K562 (cell line): ENCODE data around the gene C1orf105. TPM values are rescaled to one million over a fixed set of nuclear protein-coding genes. Genes with fewer than 3 reads are reported as not detected.
A peak's percentile ranks its signal among the peaks of the same experiment; 100 is the strongest.

Experiments used
- ATAC-seq: fragments of 200-7000 bp; cut with Tn5 transposase; 3 replicates; pipeline ENCODE4 v1.9.1; 2020; ENCODE audit warnings: moderate library complexity
- BruUV-seq: library from RNA; stranded (reverse); fragments of 400-500 nt; replicated peaks from 2 replicates; lab custom pipeline; 2021; lab: Mats Ljungman, UMichigan
- CTCF ChIA-PET: fragments of 300-600 bp; formaldehyde crosslinking; extraction: SDS; loops from one replicate; lab custom pipeline; 2021; ENCODE audit warnings: low intra/inter-chr PET ratio; lab: Yijun Ruan, JAX
- POLR2A ChIA-PET: fragments of 300-600, 350-650 bp; sonication (Branson Sonifier 250); formaldehyde crosslinking; extraction: SDS; loops from one replicate; lab custom pipeline; 2021; ENCODE audit warnings: antibody characterized with exemption, inconsistent platforms; lab: Yijun Ruan, JAX
- DNase-seq, 4 experiments: peaks; one replicate each; pipeline versions ENCODE4 v3.0.0 to v3.0.0-alpha.2; 2011 to 2018; ENCODE audit warnings: low spot score in 3 of 4, mixed read lengths in 3 of 4; ENCODE audit errors: extremely low read depth in 1 of 4
- FAIRE-seq: peaks from 2 replicates; lab custom pipeline; 2011; peaks lifted over from hg19 to GRCh38; lab: Jason Lieb, UNC
- H2AFZ ChIP-seq: 2 replicates; pipeline ENCODE4 v1.6.0; 2011; ENCODE audit warnings: low read depth, low read length, control low read depth, inconsistent platforms
- H3K27ac ChIP-seq: fragments of 200-600 bp; 3 replicates; pipeline ENCODE4 v1.8.0; 2011; ENCODE audit warnings: low read depth, mild to moderate bottlenecking, control low read depth, inconsistent platforms, low read length, moderate library complexity, mixed read lengths; ENCODE audit errors: extremely low read depth
- H3K27me3 ChIP-seq, 2 experiments: fragments of 300-600 bp in 1 of 2; 2 replicates in 1 of 2; 3 replicates in 1 of 2; pipeline versions ENCODE4 v1.6.0 to v1.8.0; 2011; ENCODE audit warnings: inconsistent platforms in 2 of 2, low read length in 2 of 2, mild to moderate bottlenecking in 1 of 2, mixed read lengths in 1 of 2, moderate library complexity in 1 of 2; ENCODE audit not compliant: control insufficient read depth in 2 of 2, insufficient read depth in 2 of 2
- H3K36me3 ChIP-seq: fragments of 300-600 bp; 3 replicates; pipeline ENCODE4 v1.8.0; 2011; ENCODE audit warnings: mild to moderate bottlenecking, low read length, inconsistent platforms; ENCODE audit not compliant: control insufficient read depth, insufficient read depth
- H3K4me1 ChIP-seq, 2 experiments: fragments of 200-600 bp in 1 of 2; replicated peaks in 1 of 2; 2 replicates in 1 of 2; 3 replicates in 1 of 2; pipeline versions ENCODE4 v1.5.1 to v1.8.0; 2011; ENCODE audit warnings: inconsistent platforms in 2 of 2, low read length in 2 of 2, mild to moderate bottlenecking in 1 of 2, mixed read lengths in 1 of 2, moderate library complexity in 1 of 2; ENCODE audit not compliant: control insufficient read depth in 2 of 2, insufficient read depth in 2 of 2
- H3K4me2 ChIP-seq: 2 replicates; pipeline ENCODE4 v1.6.1; 2011; ENCODE audit warnings: low read length, control low read depth, inconsistent platforms, mixed read lengths; ENCODE audit not compliant: insufficient read depth
- H3K4me3 ChIP-seq: fragments of 200-600 bp; sonication (generic), shearing (Covaris generic); 2 replicates; pipeline ENCODE4 v1.5.1; 2016; ENCODE audit warnings: control low read depth, inconsistent platforms
- H3K79me2 ChIP-seq: fragments of 200-600 bp; 3 replicates; pipeline ENCODE4 v1.8.0; 2011; ENCODE audit warnings: low read length, inconsistent platforms; ENCODE audit not compliant: control insufficient read depth, insufficient read depth
- H3K9ac ChIP-seq, 2 experiments: 2 replicates each; pipeline versions ENCODE4 v1.6.0 to v1.6.1; 2011; ENCODE audit warnings: low read depth in 2 of 2, low read length in 2 of 2, control low read depth in 1 of 2, inconsistent platforms in 1 of 2, mild to moderate bottlenecking in 1 of 2, mixed read lengths in 1 of 2; ENCODE audit not compliant: insufficient read depth in 1 of 2
- H3K9me1 ChIP-seq: one replicate; pipeline ENCODE4 v1.6.0; 2011; ENCODE audit warnings: inconsistent platforms, mild to moderate bottlenecking, low read length, moderate library complexity; ENCODE audit not compliant: control insufficient read depth, insufficient read depth
- H3K9me3 ChIP-seq: replicated peaks from 2 replicates; pipeline ENCODE4 v1.5.1; 2011; ENCODE audit warnings: low read depth, low read length, inconsistent platforms; ENCODE audit not compliant: control insufficient read depth, insufficient read depth
- H4K20me1 ChIP-seq: replicated peaks from 2 replicates; pipeline ENCODE4 v1.6.1; 2011; ENCODE audit warnings: low read length, inconsistent platforms, mixed read lengths; ENCODE audit not compliant: control insufficient read depth, insufficient read depth
- BHLHE40 ChIP-seq: IDR thresholded peaks from 2 replicates; pipeline ENCODE4 v1.6.1; 2011; ENCODE audit warnings: low read length, improper control_type of control experiment
- DACH1 ChIP-seq: fragments of 450-650 bp; IDR thresholded peaks from 2 replicates; pipeline ENCODE4 v1.6.1; 2018; ENCODE audit not compliant: partially characterized antibody
- IFI16 ChIP-seq: fragments of 250-450 bp; sonication (Bioruptor Pico); IDR thresholded peaks from 2 replicates; pipeline ENCODE4 v2.1.2; 2022; ENCODE audit warnings: mild to moderate bottlenecking, inconsistent platforms
- JUND ChIP-seq, 2 experiments: IDR thresholded peaks; 2 replicates in 1 of 2; 3 replicates in 1 of 2; pipeline ENCODE4 v1.6.1; 2011; ENCODE audit warnings: borderline replicate concordance in 2 of 2, low read depth in 2 of 2, low read length in 2 of 2, improper control_type of control experiment in 1 of 2, missing biosample characterization in 1 of 2, missing genetic modification characterization in 1 of 2, missing genetic modification reagents in 1 of 2
- NUFIP1 ChIP-seq: fragments of 450-650 bp; IDR thresholded peaks from 2 replicates; pipeline ENCODE4 v1.6.1; 2018; ENCODE audit not compliant: partially characterized antibody
- PBX2 ChIP-seq, 2 experiments: IDR thresholded peaks in 1 of 2; conservative IDR thresholded peaks in 1 of 2; 2 replicates each; pipeline ENCODE4 v1.6.1; 2016; ENCODE audit warnings: low read depth in 2 of 2, mild to moderate bottlenecking in 1 of 2, missing compliant biosample characterization in 1 of 2, missing genetic modification characterization in 1 of 2, moderate library complexity in 1 of 2
- RERE ChIP-seq: sonication (generic); formaldehyde crosslinking; IDR thresholded peaks from 2 replicates; pipeline ENCODE4 v1.8.0; 2023; ENCODE audit warnings: missing genetic modification reagents, mild to moderate bottlenecking, borderline replicate concordance
- SMAD3 ChIP-seq: fragments of 450-650 bp; formaldehyde crosslinking; conservative IDR thresholded peaks from 2 replicates; pipeline ENCODE4 v1.4.0; 2020; ENCODE audit warnings: mild to moderate bottlenecking
- ZFX ChIP-seq: sonication (generic); formaldehyde crosslinking; IDR thresholded peaks from 2 replicates; pipeline ENCODE4 v1.8.0; 2022; ENCODE audit warnings: mild to moderate bottlenecking, missing genetic modification reagents, moderate library complexity
- ZKSCAN3 ChIP-seq: fragments of 250-450 bp; sonication (Bioruptor Pico); IDR thresholded peaks from 2 replicates; pipeline ENCODE4 v1.4.0; 2020
- ZNF133 ChIP-seq: fragments of 250-450 bp; sonication (Bioruptor Pico); IDR thresholded peaks from 2 replicates; pipeline ENCODE4 v1.4.0; 2020; ENCODE audit warnings: mild to moderate bottlenecking
- ZNF316 ChIP-seq: fragments of 450-650 bp; IDR thresholded peaks from 2 replicates; pipeline ENCODE4 v1.6.1; 2016
- ZNF778 ChIP-seq: fragments of 450-650 bp; formaldehyde crosslinking; IDR thresholded peaks from 2 replicates; pipeline ENCODE4 v1.4.0; 2020; ENCODE audit warnings: mild to moderate bottlenecking, moderate library complexity
- WGBS: fragments of 100-300 bp; shearing (Covaris generic); methylation state at CpG from one replicate; pipeline ENCODE4 v1.1.6; 2016; ENCODE audit warnings: low coverage, mixed read lengths; ENCODE audit not compliant: insufficient coverage; ENCODE audit errors: missing lambda C conversion rate; 5-methylcytosine and 5-hydroxymethylcytosine counted together
- in situ Hi-C: fragments of 300-500 bp; cut with MboI; formaldehyde crosslinking; loops from 4 replicates; pipeline ENCODE4 v1.15.0; 2018; ENCODE audit warnings: inconsistent platforms, mixed read lengths
- intact Hi-C: fragments of 100-400 bp; cut with micrococcal nuclease; formaldehyde crosslinking; loops from 2 replicates; pipeline ENCODE4 v1.14.2; 2022
- polyA plus RNA-seq, 8 experiments: library from polyadenylated mRNA; depleted of rRNA in 4 of 8; stranded (reverse) in 5 of 8; unstranded in 3 of 8; fragments of >200 nt; fragmentation: Nextera tagmentation in 2 of 8; fragmentation: Illumina TruSeq in 1 of 8; extraction: Ambion mirVana in 2 of 8; extraction: Trizol in 1 of 8; gene quantifications; 2 replicates each; pipeline versions ENCODE4 v1.2.1 to v1.2.3, GENCODE V29; 2011 to 2014; ENCODE audit warnings: inconsistent platforms in 1 of 8, missing spikeins in 1 of 8
- total RNA-seq, 7 experiments: library from RNA; depleted of rRNA in 6 of 7; stranded (reverse); fragments of >200 nt in 6 of 7; fragmentation: Illumina TruSeq in 2 of 7; extraction: Trizol in 2 of 7; gene quantifications; 2 replicates each; pipeline versions ENCODE4 v1.2.1 to v1.2.3, GENCODE V29; 2011 to 2021; ENCODE audit warnings: low replicate concordance in 1 of 7

The C1orf105 gene
- total and polyA plus RNA-seq, 9 of the 15 experiments (the other 6 are each of a cell fraction or from before 2014, with no cell fraction given): 0.08 TPM; not detected in 8

GRCh38 chr1:172499636-172500141, 79.2 kb downstream of the C1orf105 start:
- H3K27me3 ChIP-seq: no peaks in the 10 kb centered on the region; a peak in 1 of 5 replicates
- no peak overlapping the region; the same call in 1 of the 2 replicates for H3K4me2 ChIP-seq
- intact Hi-C loops (loop anchor here (5.0 kb wide), 1 partner anchor 47 kb away; no protein-coding TSS in a partner anchor), in situ Hi-C loops (no loop called here)
- no peaks in the 10 kb centered on the region for H4K20me1 ChIP-seq
- WGBS: 14% methylated on average over 3 of the region's 3 CpGs
- no TSS peak for BruUV-seq
- no peak overlapping the region; a peak in 1 of 4 replicates for H3K9ac ChIP-seq
- peak overlapping the region; percentile 30; the same call in 1 of the 2 replicates for H2AFZ ChIP-seq
- H3K79me2 ChIP-seq: no peaks in the 10 kb centered on the region
- FAIRE-seq (no peak), ATAC-seq (peak; percentile 65), DNase-seq (peak in 2 of 4 experiments; percentile 30 to 51)
- H3K4me3 ChIP-seq: no peak overlapping the region
- no peaks in the 10 kb centered on the region for H3K9me3 ChIP-seq
- no peaks in the 10 kb centered on the region for H3K36me3 ChIP-seq
- ChIA-PET CTCF (no interaction called here), POLR2A (interaction anchor here (1.2 to 2.1 kb wide), 2 partner anchors 11 to 14 kb away, joined by 4 read pairs; no protein-coding TSS in a partner anchor)
- H3K4me1 ChIP-seq: peaks cover 0 to 13% of the 10 kb centered on the region in 2 experiments; a peak in 3 of 5 replicates
- no peaks in the 10 kb centered on the region for H3K9me1 ChIP-seq
- H3K27ac ChIP-seq: no peak overlapping the region
- TF ChIP-seq ZKSCAN3 (CRISPR knock-in tag) (no peak), NUFIP1 (no peak), RERE (CRISPR knock-in tag) (no peak), PBX2 (CRISPR knock-in tag; IDR thresholded peaks at IDR 0.05; ENCODE audit: low read depth) (no peak), PBX2 (tag; conservative IDR thresholded peaks at IDR 0.05; ENCODE audit: low read depth) (peak; percentile 74), ZFX (CRISPR knock-in tag) (no peak), ZNF316 (peak; percentile 67), JUND (IDR thresholded peaks at IDR 0.05; ENCODE audit: borderline replicate concordance, low read depth, low read length) (peak; percentile 82; the same call in 1 of the 2 replicates), JUND (tag; IDR thresholded peaks at IDR 0.05; ENCODE audit: borderline replicate concordance, low read depth, low read length) (peak; percentile 86; the same call in 2 of the 3 replicates), DACH1 (no peak), ZNF778 (CRISPR knock-in tag) (no peak), BHLHE40 (peak; percentile 75), SMAD3 (CRISPR knock-in tag) (no peak), IFI16 (CRISPR knock-in tag) (no peak), ZNF133 (CRISPR knock-in tag) (no peak)
